Raji (cell line): ENCODE results near the gene FBXO8.

ENCODE experiments used
- POLR2A ChIP-seq: IDR thresholded peaks from 2 replicates; pipeline ENCODE4 v1.6.1; 2011; ENCODE audit warnings: low read depth, low read length, control low read depth; ENCODE audit not compliant: insufficient read depth

The FBXO8 gene

GRCh38 chr4:174283507-174284471 lies at the start of gene FBXO8, which contains the start of gene CEP44:
Gene FBXO8, minus strand, starts transcription at chr4:174283667. Its CDS starts 20,575 bp downstream, at chr4:174263092.
Gene CEP44, plus strand, starts transcription at chr4:174283911. Its CDS starts 15,211 bp downstream, at chr4:174299122.
- TF ChIP-seq POLR2A: peak; percentile 68

GRCh38 chr4:174332741-174333493 lies 49.5 kb upstream of the FBXO8 start:
- no peak for TF ChIP-seq POLR2A

GRCh38 chr4:174324725-174325124 lies 41.3 kb upstream of the FBXO8 start:
- TF ChIP-seq POLR2A: no peak

GRCh38 chr4:174324236-174324635 lies 40.8 kb upstream of the FBXO8 start:
- no peak for TF ChIP-seq POLR2A

GRCh38 chr4:174320494-174321199 lies 37.2 kb upstream of the FBXO8 start:
- no peak for TF ChIP-seq POLR2A

GRCh38 chr4:174318829-174319764 lies 35.6 kb upstream of the FBXO8 start:
- TF ChIP-seq POLR2A: no peak

- TF ChIP-seq POLR2A: no peak
These were observed 34.1 kb upstream of the FBXO8 start for GRCh38 chr4:174317531-174317930.

GRCh38 chr4:174316954-174317353 lies 33.5 kb upstream of the FBXO8 start:
- TF ChIP-seq POLR2A: no peak

- TF ChIP-seq POLR2A: no peak
These were observed 33.1 kb upstream of the FBXO8 start for GRCh38 chr4:174316546-174316945.

- no peak for TF ChIP-seq POLR2A
These were observed 31.3 kb upstream of the FBXO8 start for GRCh38 chr4:174314770-174315169.

- no peak for TF ChIP-seq POLR2A
These were observed 30.8 kb upstream of the FBXO8 start for GRCh38 chr4:174314274-174314673.

GRCh38 chr4:174312993-174313392 lies 29.5 kb upstream of the FBXO8 start:
- no peak for TF ChIP-seq POLR2A

- no peak for TF ChIP-seq POLR2A
These were observed 24.2 kb upstream of the FBXO8 start for GRCh38 chr4:174307694-174308093.

- no peak for TF ChIP-seq POLR2A
These were observed 22.5 kb upstream of the FBXO8 start for GRCh38 chr4:174305961-174306360.
